ENCODE measurements around the gene RGPD8. TPM values are rescaled to one million over a fixed set of nuclear protein-coding genes. Genes with fewer than 3 reads are reported as not detected.
"Not testable (repeated sequence)": the region's sequence is repeated elsewhere in the genome, so short reads cannot be mapped to it uniquely, and the experiment has no call there.

Gene RGPD8
- total RNA-seq, 1 experiment from 2014 or later: 5.5 TPM

DNA sequence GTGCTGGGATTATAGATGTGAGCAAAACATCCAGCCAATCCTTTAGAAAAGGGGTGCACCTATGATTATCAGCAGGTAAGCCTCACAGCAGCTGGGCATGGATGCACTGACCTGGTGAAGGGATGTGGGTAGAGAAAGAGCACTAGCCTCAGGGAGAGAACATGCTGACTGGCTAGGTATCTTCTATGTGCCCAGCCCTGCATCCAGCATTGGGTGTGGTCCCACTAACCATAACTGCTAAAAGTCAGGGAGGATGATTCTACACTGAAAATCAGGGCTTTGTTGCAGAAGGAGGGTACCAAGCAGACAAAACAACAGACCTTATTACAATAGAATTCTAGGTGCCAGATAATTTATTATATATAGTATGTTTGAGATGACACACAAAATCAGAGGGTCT is 21.1 kb upstream of the RGPD8 start:
- no peaks in the 10 kb centered on the region; the same call in 1 of the 2 replicates for H3K27me3 ChIP-seq (replicated peaks)
- no peaks in the 10 kb centered on the region for H3K4me1 ChIP-seq (replicated peaks)
- H3K36me3 ChIP-seq: no peaks in the 10 kb centered on the region
- no peak for DNase-seq (ENCODE audit: low read depth in 1 of 2, low spot score in 2 of 2)
- H3K4me3 ChIP-seq: no peak overlapping the region
- H3K27ac ChIP-seq: no peak overlapping the region
- 0 out of 2 replicates have a peak, but pooled peaks cover 6% of the 10 kb centered on the region for H3K9me3 ChIP-seq (replicated peaks)

- Histone ChIP-seq H3K9me3 (replicated peaks) (0 out of 2 replicates have a peak, but pooled peaks cover 6% of the 10 kb centered on the region), H3K27me3 (replicated peaks) (no peaks in the 10 kb centered on the region), H3K36me3 (no peaks in the 10 kb centered on the region), H3K4me1 (replicated peaks) (no peaks in the 10 kb centered on the region), H3K27ac (no peak overlapping the region), H3K4me3 (no peak overlapping the region)
- DNase-seq (ENCODE audit: low read depth in 1 of 2, low spot score in 2 of 2): no peak
Measured at GRCh38 chr2:112451317-112451716, 17.9 kb upstream of the RGPD8 start.

DNA sequence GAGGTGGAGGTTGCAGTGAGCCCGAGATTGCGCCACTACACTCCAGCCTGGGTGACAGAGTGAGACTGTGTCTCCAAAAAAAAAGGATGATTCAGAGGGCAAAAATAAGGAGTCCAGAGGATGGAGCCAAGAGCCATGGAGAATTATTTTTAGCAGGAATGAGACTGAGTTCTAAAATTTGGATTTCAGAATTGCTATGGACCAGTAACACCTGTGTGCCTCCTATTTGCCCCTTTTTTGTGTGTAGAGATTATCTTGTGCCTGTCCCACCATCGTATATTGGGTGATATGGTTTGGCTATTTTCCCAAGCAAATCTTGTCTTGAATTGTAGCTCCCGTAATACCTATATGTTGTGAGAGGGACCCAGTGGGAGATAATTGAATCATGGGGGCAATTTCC is 16.4 kb upstream of the RGPD8 start:
- Histone ChIP-seq H3K4me1 (replicated peaks) (no peaks in the 10 kb centered on the region), H3K4me3 (no peak overlapping the region), H3K9me3 (replicated peaks) (0 out of 2 replicates have a peak, but pooled peaks cover 6% of the 10 kb centered on the region), H3K27me3 (replicated peaks) (no peaks in the 10 kb centered on the region), H3K36me3 (no peaks in the 10 kb centered on the region), H3K27ac (no peak overlapping the region)
- no peak for DNase-seq (ENCODE audit: low read depth in 1 of 2, low spot score in 2 of 2)

DNA sequence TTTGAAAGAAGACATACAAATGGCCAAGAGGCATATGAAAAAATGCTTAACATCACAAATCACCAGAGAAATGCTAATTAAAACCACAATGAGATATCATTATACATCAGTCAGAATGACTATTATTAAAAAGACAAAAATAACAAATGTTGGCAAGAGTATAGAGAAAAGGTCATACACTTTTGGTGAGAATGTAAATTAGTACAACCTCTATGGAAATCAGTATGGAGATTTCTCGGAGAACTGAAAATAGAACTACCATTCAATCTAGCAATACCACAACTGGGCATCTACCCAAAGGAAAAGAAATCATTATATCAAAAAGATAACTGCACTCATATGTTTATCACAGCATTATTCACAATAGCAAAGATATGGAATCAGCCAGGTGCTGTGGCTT is 10.8 kb upstream of the RGPD8 start:
- not testable (repeated sequence) for H3K4me1 ChIP-seq (replicated peaks); DNase-seq (ENCODE audit: low read depth in 1 of 2, low spot score in 2 of 2); H3K9me3 ChIP-seq (replicated peaks); H3K27me3 ChIP-seq (replicated peaks); H3K27ac ChIP-seq; H3K36me3 ChIP-seq; H3K4me3 ChIP-seq

GRCh38 chr2:112438603-112439261 is 5.3 kb upstream of the RGPD8 start:
- H3K27me3 ChIP-seq (replicated peaks); H3K27ac ChIP-seq; DNase-seq (ENCODE audit: low read depth in 1 of 2, low spot score in 2 of 2); H3K9me3 ChIP-seq (replicated peaks); H3K4me3 ChIP-seq; H3K36me3 ChIP-seq; H3K4me1 ChIP-seq (replicated peaks): not testable (repeated sequence)

DNA sequence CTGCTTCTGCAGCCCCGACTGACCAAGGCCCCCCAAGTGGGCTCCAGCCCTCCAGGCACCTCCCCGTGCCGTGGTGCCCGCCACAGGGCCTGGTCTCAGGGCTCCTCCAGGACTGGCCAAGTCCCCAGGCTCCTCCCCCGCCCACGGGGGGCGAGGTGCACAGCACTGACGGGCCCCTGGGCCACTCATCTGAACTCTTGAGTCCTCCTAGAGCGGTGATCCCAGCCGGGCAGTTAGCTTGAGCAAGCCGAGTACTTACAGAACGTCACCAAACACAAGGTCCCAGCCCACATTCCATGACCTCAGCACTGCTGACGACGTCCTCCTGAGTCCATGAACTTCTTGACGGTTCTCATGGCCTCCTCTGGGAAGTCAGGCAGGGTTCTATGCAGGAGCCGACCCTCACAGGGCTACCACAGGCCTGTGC is 4.0 kb upstream of the RGPD8 start:
- not testable (repeated sequence) for H3K27ac ChIP-seq; DNase-seq (ENCODE audit: low read depth in 1 of 2, low spot score in 2 of 2); H3K4me3 ChIP-seq; H3K36me3 ChIP-seq; H3K27me3 ChIP-seq (replicated peaks); H3K9me3 ChIP-seq (replicated peaks); H3K4me1 ChIP-seq (replicated peaks)

- H3K27me3 ChIP-seq (replicated peaks); H3K9me3 ChIP-seq (replicated peaks); H3K27ac ChIP-seq; H3K4me3 ChIP-seq; H3K4me1 ChIP-seq (replicated peaks); DNase-seq (ENCODE audit: low read depth in 1 of 2, low spot score in 2 of 2); H3K36me3 ChIP-seq: not testable (repeated sequence)
Measured at GRCh38 chr2:112436993-112437392, 3.5 kb upstream of the RGPD8 start.

DNA sequence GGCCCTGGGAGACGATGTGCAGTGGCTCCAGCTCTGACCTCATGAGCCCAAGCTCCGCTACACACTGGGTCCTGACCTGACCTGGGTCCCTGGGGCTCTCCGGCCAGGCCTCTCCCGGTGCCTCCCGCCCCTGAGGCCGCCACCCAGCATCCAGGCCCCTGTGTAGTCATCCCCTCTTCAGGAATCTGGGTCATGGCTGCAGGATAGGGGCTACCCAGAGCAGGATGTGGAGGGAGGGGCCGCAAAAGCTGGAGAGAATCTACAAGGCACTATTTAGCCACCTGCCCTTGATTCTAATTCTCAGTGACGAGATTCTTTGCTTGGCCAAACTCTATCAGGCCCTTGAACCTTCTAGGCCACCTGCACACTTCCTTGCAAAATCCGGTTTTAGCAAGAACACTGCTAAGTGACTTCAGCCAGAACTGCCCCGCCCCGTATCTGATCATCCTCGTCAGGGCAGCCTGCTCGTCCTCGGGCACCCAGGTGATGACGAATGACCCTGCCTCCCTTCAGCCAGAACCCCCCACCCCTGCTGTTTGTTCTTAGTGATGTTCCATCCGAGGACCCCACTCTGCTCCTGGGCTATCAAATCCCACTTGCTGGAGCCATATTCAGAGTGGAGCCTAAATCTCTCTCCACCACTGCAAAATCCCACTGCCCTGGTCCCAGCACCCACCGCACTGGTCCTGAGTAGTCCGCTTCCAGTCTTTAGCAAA is 2.4 kb upstream of the RGPD8 start:
- H3K27ac ChIP-seq; H3K9me3 ChIP-seq (replicated peaks); H3K4me3 ChIP-seq; H3K4me1 ChIP-seq (replicated peaks); DNase-seq (ENCODE audit: low read depth in 1 of 2, low spot score in 2 of 2); H3K36me3 ChIP-seq; H3K27me3 ChIP-seq (replicated peaks): not testable (repeated sequence)

- H3K9me3 ChIP-seq (replicated peaks); H3K4me1 ChIP-seq (replicated peaks); H3K4me3 ChIP-seq; H3K27ac ChIP-seq; H3K27me3 ChIP-seq (replicated peaks); H3K36me3 ChIP-seq; DNase-seq (ENCODE audit: low read depth in 1 of 2, low spot score in 2 of 2): not testable (repeated sequence)
Measured at GRCh38 chr2:112434890-112435715, 1.7 kb upstream of the RGPD8 start.

GRCh38 chr2:112433932-112434730 is 686 bp upstream of the RGPD8 start:
- Histone ChIP-seq H3K27me3 (replicated peaks) (no peaks in the 10 kb centered on the region), H3K4me3 (no peak overlapping the region), H3K9me3 (replicated peaks) (no peaks in the 10 kb centered on the region), H3K4me1 (replicated peaks) (no peaks in the 10 kb centered on the region), H3K27ac (no peak overlapping the region), H3K36me3 (no peaks in the 10 kb centered on the region)
- DNase-seq (ENCODE audit: low read depth in 1 of 2, low spot score in 2 of 2): no peak

- not testable (repeated sequence) for H3K9me3 ChIP-seq (replicated peaks); H3K27me3 ChIP-seq (replicated peaks); DNase-seq (ENCODE audit: low read depth in 1 of 2, low spot score in 2 of 2); H3K36me3 ChIP-seq; H3K27ac ChIP-seq; H3K4me1 ChIP-seq (replicated peaks)
- peak overlapping the region; percentile 44 for H3K4me3 ChIP-seq
Measured at GRCh38 chr2:112432735-112433479, 538 bp downstream of the RGPD8 start.

DNA sequence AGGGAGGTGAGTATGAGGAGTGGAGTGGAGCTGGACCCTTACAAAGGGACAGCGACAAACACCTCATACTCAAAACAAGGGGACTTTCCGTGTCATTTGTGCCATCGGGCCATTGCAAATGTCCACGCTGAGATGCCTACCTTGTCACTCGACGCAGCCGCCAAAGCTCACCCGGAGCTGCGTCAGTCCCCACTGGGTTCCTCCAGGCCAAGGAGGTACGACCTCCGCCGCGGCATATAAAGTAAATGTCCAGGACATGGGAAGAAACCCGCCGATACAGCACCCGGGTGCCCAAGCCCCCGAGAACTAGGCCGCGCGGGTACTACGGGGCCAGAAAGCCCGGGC is 1.1 kb downstream of the RGPD8 start:
- peak overlapping the region; percentile 27 for H3K4me3 ChIP-seq
- H3K27ac ChIP-seq; H3K36me3 ChIP-seq; H3K4me1 ChIP-seq (replicated peaks); DNase-seq (ENCODE audit: low read depth in 1 of 2, low spot score in 2 of 2); H3K27me3 ChIP-seq (replicated peaks); H3K9me3 ChIP-seq (replicated peaks): not testable (repeated sequence)
